SK-N-SH treated with all-trans-retinoic acid at 6 μM for 48 hours (cell line): ENCODE measurements around the gene ELFN1.

Source experiments
- BACH2 ChIP-seq: fragments of 250-450 bp; sonication (Bioruptor Pico); IDR thresholded peaks from 2 replicates; pipeline ENCODE4 v1.9.0; 2021; ENCODE audit warnings: mild to moderate bottlenecking, borderline replicate concordance
- ISL1 ChIP-seq: fragments of 250-450 bp; sonication (Bioruptor Pico); IDR thresholded peaks from 2 replicates; pipeline ENCODE4 v2.1.2; 2022; ENCODE audit warnings: mild to moderate bottlenecking, moderate library complexity
- PATZ1 ChIP-seq: fragments of 250-450 bp; sonication (Bioruptor Pico); IDR thresholded peaks from 2 replicates; pipeline ENCODE4 v1.8.0; 2020; ENCODE audit warnings: mild to moderate bottlenecking, moderate library complexity, borderline replicate concordance
- PPARA ChIP-seq: fragments of 250-450 bp; sonication (Bioruptor Pico); IDR thresholded peaks from 2 replicates; pipeline ENCODE4 v1.5.0; 2020; ENCODE audit warnings: mild to moderate bottlenecking, borderline replicate concordance
- RARB ChIP-seq: fragments of 250-450 bp; sonication (Bioruptor Pico); IDR thresholded peaks from 2 replicates; pipeline ENCODE4 v1.8.0; 2021; ENCODE audit warnings: mild to moderate bottlenecking, moderate library complexity
- SNAI2 ChIP-seq: fragments of 250-450 bp; sonication (Bioruptor Pico); IDR thresholded peaks from 2 replicates; pipeline ENCODE4 v1.5.0; 2020; ENCODE audit warnings: mild to moderate bottlenecking, moderate library complexity
- ZFP3 ChIP-seq: fragments of 250-450 bp; sonication (Bioruptor Pico); IDR thresholded peaks from 2 replicates; pipeline ENCODE4 v1.5.0; 2020; ENCODE audit warnings: mild to moderate bottlenecking, moderate library complexity

GRCh38 chr7:1761774-1762173, 91.7 kb downstream of the ELFN1 start:
- TF ChIP-seq ZFP3 (CRISPR knock-in tag) (no peak), SNAI2 (CRISPR knock-in tag) (no peak), PATZ1 (CRISPR knock-in tag) (no peak), RARB (CRISPR knock-in tag) (no peak), BACH2 (no peak), ISL1 (no peak), PPARA (CRISPR knock-in tag) (no peak)
